ENCODE data around the gene MPV17. TPM values are rescaled to one million over a fixed set of nuclear protein-coding genes. Genes with fewer than 3 reads are reported as not detected.

MPV17 gene
- polyA plus RNA-seq, 1 donor from 2014 or later = 79.6 TPM

GRCh38 chr2:27347641-27348040 is 24.7 kb upstream of the MPV17 start:
- H3K27ac ChIP-seq (ENCODE audit: low read length) = no peak overlapping the region
- H3K79me2 ChIP-seq (replicated peaks; ENCODE audit: insufficient read depth, low read length) = peaks cover 28% of the 10 kb centered on the region
- H4K20me1 ChIP-seq (ENCODE audit: insufficient read depth) = no peaks in the 10 kb centered on the region
- H3F3A ChIP-seq (ENCODE audit: insufficient read depth, low read length, poor library complexity, severe bottlenecking) = no peaks in the 10 kb centered on the region
- TF ChIP-seq TAF1 (IDR thresholded peaks at IDR 0.05; ENCODE audit: low read depth) (no peak), EZH2 (IDR thresholded peaks at IDR 0.05; ENCODE audit: borderline replicate concordance, insufficient read depth, low read length, poor library complexity, severe bottlenecking) (no peak), POLR2AphosphoS5 (IDR thresholded peaks at IDR 0.05) (no peak), CTCF (IDR thresholded peaks at IDR 0.05; ENCODE audit: poor library complexity, severe bottlenecking) (no peak), REST (IDR thresholded peaks at IDR 0.05; ENCODE audit: borderline replicate concordance) (no peak), SMC3 (conservative IDR thresholded peaks at IDR 0.05; ENCODE audit: poor library complexity) (no peak), RAD21 (conservative IDR thresholded peaks at IDR 0.05) (no peak), EP300 (conservative IDR thresholded peaks at IDR 0.05; ENCODE audit: poor library complexity, severe bottlenecking) (no peak), MXI1 (conservative IDR thresholded peaks at IDR 0.05; ENCODE audit: poor library complexity, severe bottlenecking) (no peak)
- H3K27me3 ChIP-seq (ENCODE audit: insufficient read depth, low read depth, low read length) = no peaks in the 10 kb centered on the region
- H3K4me3 ChIP-seq (ENCODE audit: low read length) = no peak overlapping the region
- no peaks in the 10 kb centered on the region for H3K9me2 ChIP-seq (ENCODE audit: insufficient read depth, low read length)
- no peak overlapping the region for H3K9ac ChIP-seq (ENCODE audit: low read length)
- H3K4me2 ChIP-seq (ENCODE audit: low read length) = no peak overlapping the region
- H3K36me3 ChIP-seq (ENCODE audit: insufficient read depth, low read length) = no peaks in the 10 kb centered on the region
- H3K9me3 ChIP-seq (ENCODE audit: low read length) = no peaks in the 10 kb centered on the region
- H2AFZ ChIP-seq (ENCODE audit: low read depth, low read length) = no peak overlapping the region

GRCh38 chr2:27336173-27336572 is 13.3 kb upstream of the MPV17 start:
- Histone ChIP-seq H2AFZ (ENCODE audit: low read depth, low read length) (no peak overlapping the region), H3F3A (ENCODE audit: insufficient read depth, low read length, poor library complexity, severe bottlenecking) (no peaks in the 10 kb centered on the region), H3K79me2 (replicated peaks; ENCODE audit: insufficient read depth, low read length) (no peaks in the 10 kb centered on the region), H3K36me3 (ENCODE audit: insufficient read depth, low read length) (no peaks in the 10 kb centered on the region), H3K4me2 (ENCODE audit: low read length) (no peak overlapping the region), H3K27ac (ENCODE audit: low read length) (no peak overlapping the region), H3K4me3 (ENCODE audit: low read length) (no peak overlapping the region), H3K27me3 (ENCODE audit: insufficient read depth, low read depth, low read length) (no peaks in the 10 kb centered on the region), H3K9me3 (ENCODE audit: low read length) (no peaks in the 10 kb centered on the region), H3K9me2 (ENCODE audit: insufficient read depth, low read length) (no peaks in the 10 kb centered on the region), H4K20me1 (ENCODE audit: insufficient read depth) (no peaks in the 10 kb centered on the region), H3K9ac (ENCODE audit: low read length) (no peak overlapping the region)
- TF ChIP-seq POLR2AphosphoS5 (IDR thresholded peaks at IDR 0.05) (no peak), EZH2 (IDR thresholded peaks at IDR 0.05; ENCODE audit: borderline replicate concordance, insufficient read depth, low read length, poor library complexity, severe bottlenecking) (no peak), CTCF (IDR thresholded peaks at IDR 0.05; ENCODE audit: poor library complexity, severe bottlenecking) (no peak), RAD21 (conservative IDR thresholded peaks at IDR 0.05) (no peak), EP300 (conservative IDR thresholded peaks at IDR 0.05; ENCODE audit: poor library complexity, severe bottlenecking) (no peak), TAF1 (IDR thresholded peaks at IDR 0.05; ENCODE audit: low read depth) (no peak), REST (IDR thresholded peaks at IDR 0.05; ENCODE audit: borderline replicate concordance) (no peak), MXI1 (conservative IDR thresholded peaks at IDR 0.05; ENCODE audit: poor library complexity, severe bottlenecking) (no peak), SMC3 (conservative IDR thresholded peaks at IDR 0.05; ENCODE audit: poor library complexity) (no peak)
